Osteocyte (in vitro differentiated cells): ENCODE results near the gene MARVELD1. TPM values are rescaled to one million over a fixed set of nuclear protein-coding genes. Genes with fewer than 3 reads are reported as not detected.

ENCODE experiments used
- DNase-seq: peaks from one replicate; pipeline ENCODE4 v3.0.0; 2021; ENCODE audit warnings: mixed read lengths; ENCODE audit not compliant: unreplicated experiment; ENCODE audit errors: extremely low spot score
- H3K27ac Mint-ChIP-seq: one replicate; pipeline ENCODE4 v1.8.0; 2021; ENCODE audit warnings: mild to moderate bottlenecking, mixed read lengths; ENCODE audit not compliant: unreplicated experiment
- H3K27me3 Mint-ChIP-seq: one replicate; pipeline ENCODE4 v1.8.0; 2021; ENCODE audit warnings: mixed read lengths; ENCODE audit not compliant: unreplicated experiment
- H3K36me3 Mint-ChIP-seq: one replicate; pipeline ENCODE4 v1.8.0; 2021; ENCODE audit warnings: mixed read lengths; ENCODE audit not compliant: unreplicated experiment
- H3K4me1 Mint-ChIP-seq: one replicate; pipeline ENCODE4 v1.8.0; 2021; ENCODE audit warnings: mixed read lengths; ENCODE audit not compliant: unreplicated experiment
- H3K4me3 Mint-ChIP-seq: one replicate; pipeline ENCODE4 v1.8.0; 2021; ENCODE audit warnings: mild to moderate bottlenecking, moderate library complexity, mixed read lengths; ENCODE audit not compliant: unreplicated experiment
- H3K9me3 Mint-ChIP-seq: one replicate; pipeline ENCODE4 v1.8.0; 2021; ENCODE audit warnings: mixed read lengths; ENCODE audit not compliant: unreplicated experiment
- total RNA-seq: library from RNA; stranded (reverse); gene quantifications from 2 replicates; pipeline ENCODE4 v1.2.1, GENCODE V29; 2021
- TF ChIP-seq, protein P1 (sequence below): fragments of 200-600 bp; sonication (generic); IDR thresholded peaks from 2 replicates; pipeline ENCODE4 v1.5.0; 2021; ENCODE audit warnings: antibody characterized with exemption, mild to moderate bottlenecking, moderate library complexity

MARVELD1 gene
- total RNA-seq, 1 donor from 2014 or later: 107 TPM

DNA sequence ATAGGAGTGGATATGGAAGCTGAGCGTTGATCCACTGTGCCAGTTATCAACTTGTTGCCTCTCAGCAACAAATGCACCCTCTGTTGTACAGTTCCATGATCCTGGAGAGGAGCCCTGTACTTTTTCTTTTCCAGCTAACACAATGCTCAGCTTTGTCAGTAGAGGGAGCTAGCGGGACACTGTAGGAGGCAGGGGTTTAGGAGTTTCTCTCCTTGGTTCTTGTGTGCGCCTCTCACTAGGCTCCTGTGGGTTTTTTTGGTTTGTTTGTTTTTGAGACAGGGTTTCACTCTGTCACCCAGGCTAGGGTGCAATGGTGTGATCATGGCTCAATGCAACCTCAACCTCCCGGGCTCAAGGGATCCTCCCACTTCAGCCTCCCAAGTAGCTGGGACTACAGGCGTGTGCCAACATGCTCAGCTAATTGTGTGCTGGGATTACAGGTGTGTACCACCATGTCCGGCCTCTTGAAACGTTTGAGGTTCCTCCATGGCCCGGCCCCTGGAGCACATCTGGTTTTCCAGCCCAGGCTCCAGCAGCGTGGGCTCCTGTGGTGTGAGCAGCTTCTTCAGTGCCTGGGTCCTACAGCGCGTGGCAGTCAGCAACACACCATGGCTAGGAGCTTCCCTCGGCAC, 12.0 kb upstream of the MARVELD1 start:
- Mint-ChIP-seq H3K36me3 (no peaks in the 10 kb centered on the region), H3K27ac (no peak overlapping the region), H3K4me1 (no peaks in the 10 kb centered on the region), H3K9me3 (no peaks in the 10 kb centered on the region), H3K4me3 (no peak overlapping the region), H3K27me3 (no peaks in the 10 kb centered on the region)
- TF ChIP-seq, protein P1, sequence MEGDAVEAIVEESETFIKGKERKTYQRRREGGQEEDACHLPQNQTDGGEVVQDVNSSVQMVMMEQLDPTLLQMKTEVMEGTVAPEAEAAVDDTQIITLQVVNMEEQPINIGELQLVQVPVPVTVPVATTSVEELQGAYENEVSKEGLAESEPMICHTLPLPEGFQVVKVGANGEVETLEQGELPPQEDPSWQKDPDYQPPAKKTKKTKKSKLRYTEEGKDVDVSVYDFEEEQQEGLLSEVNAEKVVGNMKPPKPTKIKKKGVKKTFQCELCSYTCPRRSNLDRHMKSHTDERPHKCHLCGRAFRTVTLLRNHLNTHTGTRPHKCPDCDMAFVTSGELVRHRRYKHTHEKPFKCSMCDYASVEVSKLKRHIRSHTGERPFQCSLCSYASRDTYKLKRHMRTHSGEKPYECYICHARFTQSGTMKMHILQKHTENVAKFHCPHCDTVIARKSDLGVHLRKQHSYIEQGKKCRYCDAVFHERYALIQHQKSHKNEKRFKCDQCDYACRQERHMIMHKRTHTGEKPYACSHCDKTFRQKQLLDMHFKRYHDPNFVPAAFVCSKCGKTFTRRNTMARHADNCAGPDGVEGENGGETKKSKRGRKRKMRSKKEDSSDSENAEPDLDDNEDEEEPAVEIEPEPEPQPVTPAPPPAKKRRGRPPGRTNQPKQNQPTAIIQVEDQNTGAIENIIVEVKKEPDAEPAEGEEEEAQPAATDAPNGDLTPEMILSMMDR: peak; percentile 87
- DNase-seq: no peak

GRCh38 chr10:97703398-97704067, 10.0 kb upstream of the MARVELD1 start:
- no peaks in the 10 kb centered on the region for H3K36me3 Mint-ChIP-seq
- H3K4me3 Mint-ChIP-seq: no peak overlapping the region
- no peaks in the 10 kb centered on the region for H3K9me3 Mint-ChIP-seq
- no peak for DNase-seq
- H3K4me1 Mint-ChIP-seq: peaks cover 3% of the 10 kb centered on the region
- TF ChIP-seq, protein P1: no peak
- H3K27ac Mint-ChIP-seq: no peak overlapping the region
- no peaks in the 10 kb centered on the region for H3K27me3 Mint-ChIP-seq

- TF ChIP-seq, protein P1: no peak
- no peak overlapping the region for H3K27ac Mint-ChIP-seq
- no peaks in the 10 kb centered on the region for H3K9me3 Mint-ChIP-seq
- no peaks in the 10 kb centered on the region for H3K36me3 Mint-ChIP-seq
- DNase-seq: no peak
- H3K4me1 Mint-ChIP-seq: peaks cover 8% of the 10 kb centered on the region
- H3K4me3 Mint-ChIP-seq: no peak overlapping the region
- H3K27me3 Mint-ChIP-seq: no peaks in the 10 kb centered on the region
Measured at GRCh38 chr10:97704341-97704740, 9.2 kb upstream of the MARVELD1 start.

DNA sequence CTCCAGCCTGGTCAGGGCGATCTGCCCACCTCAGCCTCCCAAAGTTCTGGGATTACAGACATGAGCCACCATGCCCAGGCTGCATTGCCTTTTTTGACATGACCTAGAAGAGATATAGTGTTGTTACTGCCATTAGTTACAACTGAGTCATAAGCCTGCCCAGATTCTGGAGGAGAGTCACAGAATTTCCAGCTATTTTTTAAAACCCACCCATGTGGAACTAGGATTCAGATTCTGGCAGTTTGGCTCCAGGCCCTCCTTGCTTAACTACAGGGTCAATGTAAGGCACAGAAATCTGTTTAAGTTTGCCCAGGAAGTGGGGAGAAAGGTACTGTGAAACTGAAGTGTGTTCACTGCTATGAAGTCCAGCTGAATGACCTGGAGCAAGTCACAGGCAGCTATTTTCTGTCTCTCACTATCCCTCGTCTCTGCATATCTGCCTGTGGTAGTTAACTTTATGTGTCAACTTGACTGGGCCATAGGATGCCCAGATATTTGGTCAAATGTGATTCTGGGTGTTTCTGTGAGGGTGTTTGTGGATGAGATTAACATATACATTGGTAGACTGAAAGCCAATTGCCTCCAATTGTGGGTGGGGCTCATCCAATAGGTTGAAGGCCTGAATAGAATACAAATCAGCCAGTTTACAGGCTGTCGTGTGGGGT, 8.4 kb upstream of the MARVELD1 start:
- Mint-ChIP-seq H3K4me3 (no peak overlapping the region), H3K9me3 (no peaks in the 10 kb centered on the region), H3K27ac (no peak overlapping the region), H3K27me3 (no peaks in the 10 kb centered on the region), H3K4me1 (peaks cover 16% of the 10 kb centered on the region), H3K36me3 (no peaks in the 10 kb centered on the region)
- DNase-seq: no peak
- TF ChIP-seq, protein P1: no peak
